Kasumi-1 (cell line): ENCODE results near the gene LAMB3.
A peak's percentile ranks its signal among the peaks of the same experiment; 100 is the strongest.

Experiments used
- DNase-seq, 2 experiments: peaks; one replicate each; lab custom pipeline; 2025; lab: John Stamatoyannopoulos, UW

The LAMB3 gene

DNA sequence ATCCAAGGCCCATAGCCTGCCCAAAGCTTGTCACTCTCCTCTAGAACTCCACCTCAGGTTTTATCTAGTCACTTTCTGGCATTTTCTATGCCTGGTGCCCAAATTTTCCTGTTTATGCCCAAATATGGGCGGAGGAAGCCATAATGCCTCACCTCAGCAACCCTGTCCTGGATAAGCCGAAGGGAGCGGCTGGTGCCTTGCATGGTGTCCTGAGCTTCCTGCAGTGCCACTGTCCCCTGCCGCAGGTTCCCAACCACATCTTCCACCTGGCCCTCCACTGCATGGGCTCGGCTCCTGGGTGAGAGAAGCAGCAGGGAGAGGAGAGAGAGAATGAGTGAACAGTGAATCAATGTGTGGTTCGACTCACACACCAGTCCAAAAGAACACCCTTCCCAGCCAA is 34.5 kb downstream of the LAMB3 start:
- no peak for DNase-seq

DNA sequence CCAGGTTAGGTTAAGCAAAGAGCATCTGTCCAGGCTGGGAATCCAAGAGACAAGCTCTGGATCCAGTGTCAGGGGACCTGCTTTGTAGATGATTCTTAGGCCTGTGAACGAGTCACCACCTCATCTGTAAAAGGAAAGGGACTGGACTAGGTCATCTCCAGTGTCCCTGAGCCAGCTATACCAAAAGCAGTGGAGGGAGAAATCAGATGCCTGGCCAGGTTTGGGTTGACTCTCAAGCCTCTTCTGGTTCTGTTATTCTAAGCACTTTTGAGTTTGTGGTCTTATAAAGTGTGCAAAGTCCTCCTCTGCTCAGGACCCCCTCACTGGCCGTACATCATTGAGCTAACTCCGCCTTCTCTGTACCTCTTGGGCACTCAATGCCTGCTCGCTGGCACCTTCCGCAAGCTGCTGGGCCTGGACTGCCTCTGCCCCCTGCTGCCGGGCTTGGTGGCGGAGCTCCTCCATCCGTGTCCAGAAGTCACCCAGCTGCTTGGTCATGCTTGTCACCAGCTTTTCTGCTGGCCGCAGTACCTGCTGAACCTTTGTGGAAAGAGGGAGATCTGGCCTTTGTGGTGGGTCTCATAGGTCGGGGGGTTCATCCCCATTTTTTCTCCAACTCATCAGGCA is 35.1 kb downstream of the LAMB3 start:
- no peak for DNase-seq

DNA sequence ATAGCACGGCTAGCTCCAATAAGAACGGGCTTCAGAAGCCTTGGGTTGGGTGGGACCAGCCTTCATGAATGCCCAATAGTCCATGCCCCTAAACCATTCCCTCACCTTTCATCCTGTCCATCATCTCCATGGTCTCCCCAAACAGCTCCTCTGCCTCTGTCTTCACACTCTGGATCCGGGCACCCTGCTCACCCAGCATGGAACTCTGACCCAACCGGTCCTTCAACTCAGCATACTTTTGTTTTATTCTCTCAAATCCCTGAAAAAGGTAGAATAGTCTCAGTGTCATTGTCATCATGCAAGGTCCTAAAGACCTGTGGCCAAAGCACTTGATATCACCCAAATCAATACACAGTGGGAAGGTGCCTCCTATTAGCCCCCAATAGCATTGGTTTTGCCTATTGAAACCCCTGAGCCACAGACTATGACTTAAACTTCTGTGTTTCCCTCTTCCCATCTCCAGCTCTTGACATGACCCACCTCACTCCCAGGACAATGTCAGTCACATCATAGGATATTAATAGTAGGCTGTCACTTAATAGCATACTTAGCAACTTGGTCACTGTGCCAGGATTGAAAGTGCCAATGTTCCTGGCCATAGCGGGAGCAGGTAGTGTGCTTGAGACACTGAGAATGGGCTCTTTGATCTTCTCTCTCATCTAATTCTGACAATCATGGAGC is 35.7 kb downstream of the LAMB3 start:
- DNase-seq = no peak

DNA sequence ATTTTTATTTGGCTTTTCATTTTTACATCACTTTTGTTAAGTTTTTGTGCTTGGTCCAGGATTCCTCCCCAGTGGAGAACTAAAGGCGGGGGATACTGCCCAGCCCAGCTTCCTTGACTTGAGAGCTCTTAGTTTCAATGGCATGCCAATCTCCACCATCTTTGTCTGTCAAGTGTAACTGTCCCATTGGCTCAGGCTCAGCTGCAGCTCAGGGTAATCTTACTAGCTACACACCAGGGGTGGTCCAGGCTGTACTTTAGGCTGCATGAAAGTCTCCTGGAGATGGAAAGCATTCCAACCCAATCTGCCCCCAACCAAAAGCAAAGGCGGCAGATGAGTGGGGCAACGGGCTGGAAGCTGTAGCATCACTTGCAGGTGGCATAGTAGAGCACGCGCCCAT is 37.3 kb downstream of the LAMB3 start:
- no peak for DNase-seq

- DNase-seq = no peak
Observed at GRCh38 chr1:209614151-209614420, 38.1 kb downstream of the LAMB3 start.

- DNase-seq = no peak
Observed at GRCh38 chr1:209613400-209614150, 38.6 kb downstream of the LAMB3 start.

DNA sequence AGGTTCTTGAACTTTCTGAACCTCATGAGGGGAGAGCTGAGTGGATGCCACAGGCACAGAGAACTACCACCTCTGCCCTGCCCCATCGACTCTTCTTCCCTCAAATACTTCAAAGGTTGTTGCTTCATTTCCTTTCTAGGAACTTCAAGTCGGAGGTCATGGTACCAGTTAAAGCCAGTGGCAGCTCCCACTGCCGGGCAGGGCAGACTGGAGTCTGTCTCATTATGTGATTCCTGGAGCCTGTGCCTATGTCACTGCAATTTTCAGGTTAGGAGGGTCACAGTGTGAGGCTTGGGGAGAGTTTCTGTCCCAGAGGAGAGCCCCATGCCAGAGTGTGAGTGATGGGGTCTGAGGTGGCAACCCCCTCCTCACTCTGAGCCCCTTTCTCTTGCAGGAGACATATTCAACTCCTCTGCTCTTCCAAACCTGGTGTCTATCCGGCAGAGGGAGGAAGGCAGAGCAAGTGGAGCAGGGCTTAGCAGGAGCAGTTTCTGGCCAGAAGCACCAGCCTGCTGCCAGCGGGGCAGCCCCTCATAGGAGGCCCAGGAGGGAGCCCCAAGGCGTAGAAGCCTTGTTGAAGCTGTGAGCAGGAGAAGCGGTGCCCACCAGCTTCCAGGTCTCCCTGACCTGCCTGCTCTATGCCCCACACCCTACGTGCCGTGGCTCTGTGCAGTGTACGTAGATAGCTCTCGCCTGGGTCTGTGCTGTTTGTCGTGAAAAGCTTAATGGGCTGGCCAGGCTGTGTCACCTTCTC is 39.4 kb downstream of the LAMB3 start:
- no peak for DNase-seq

DNA sequence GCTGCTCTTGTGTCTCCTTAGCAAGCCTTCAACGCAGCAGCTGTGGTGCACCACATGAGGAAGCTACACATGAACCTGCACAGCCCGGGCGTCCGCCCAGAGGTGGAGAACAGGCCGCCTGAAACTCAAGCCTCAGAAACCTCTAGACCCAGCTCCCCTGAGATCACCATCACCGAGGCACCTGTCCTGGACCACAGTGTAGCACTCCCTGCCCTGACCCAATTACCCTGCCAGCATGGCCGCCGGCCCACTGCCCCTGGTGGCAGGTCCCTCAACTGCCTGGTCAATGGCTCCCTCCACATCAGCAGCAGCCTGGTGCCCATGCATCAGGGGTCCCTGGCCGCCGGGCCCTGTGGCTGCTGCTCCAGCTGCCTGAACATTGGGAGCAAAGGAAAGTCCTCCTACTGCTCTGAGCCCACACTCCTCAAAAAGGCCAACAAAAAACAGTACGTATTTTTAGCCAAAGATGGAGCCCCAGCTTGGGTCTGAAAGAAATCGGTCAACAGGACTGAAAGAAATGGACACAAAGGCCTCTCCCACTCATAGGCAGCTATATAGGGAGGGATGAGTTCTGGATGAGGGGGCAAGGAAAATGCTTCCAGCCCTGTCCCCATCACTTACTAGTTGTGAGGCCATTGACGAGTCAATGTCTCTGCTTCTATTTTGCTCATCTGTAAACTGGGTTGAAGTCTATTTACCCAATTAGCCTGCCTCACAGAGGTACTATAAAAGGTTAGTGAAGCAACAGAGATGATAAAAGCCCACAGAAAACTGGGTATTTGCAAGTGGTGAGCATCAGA is 40.3 kb downstream of the LAMB3 start:
- DNase-seq = no peak

GRCh38 chr1:209610631-209610905 is 41.7 kb downstream of the LAMB3 start:
- DNase-seq = no peak

GRCh38 chr1:209609791-209610630 is 42.2 kb downstream of the LAMB3 start:
- no peak for DNase-seq

DNA sequence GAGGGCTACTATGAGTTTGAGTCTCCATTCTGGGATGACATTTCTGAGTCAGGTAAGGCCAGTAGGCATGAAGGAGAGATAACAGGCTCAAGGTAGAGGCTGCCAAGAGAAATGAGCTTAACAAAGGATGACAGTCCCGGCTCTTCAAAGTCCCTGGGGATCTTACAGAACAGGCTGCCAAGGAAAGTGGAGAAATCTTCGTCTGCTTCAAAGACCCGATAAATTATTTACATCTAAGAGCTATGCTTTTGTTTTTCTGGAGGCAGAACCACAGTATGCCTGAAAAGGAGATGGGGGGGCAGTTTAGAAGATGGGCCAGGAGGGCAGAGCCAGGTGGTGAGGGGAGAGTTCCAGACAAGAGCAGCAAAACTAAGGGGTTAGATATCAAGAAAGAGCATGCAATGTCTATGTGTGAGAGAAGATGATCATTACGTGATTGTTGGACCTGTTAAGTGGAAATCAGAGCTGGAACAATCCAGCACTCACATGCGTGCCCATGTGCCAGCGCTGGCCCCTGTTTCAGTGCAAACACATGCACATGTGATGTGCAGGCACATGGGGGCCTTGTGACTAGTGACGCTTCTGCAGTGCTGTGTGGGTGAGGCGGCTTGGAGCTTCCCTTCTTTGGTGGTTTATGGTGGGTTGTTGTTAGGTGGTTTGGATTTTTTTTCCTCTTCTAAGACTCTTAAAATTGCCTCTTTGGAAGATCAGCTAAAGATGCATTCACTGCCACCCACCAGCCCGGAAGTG is 43.0 kb downstream of the LAMB3 start:
- no peak for DNase-seq

DNA sequence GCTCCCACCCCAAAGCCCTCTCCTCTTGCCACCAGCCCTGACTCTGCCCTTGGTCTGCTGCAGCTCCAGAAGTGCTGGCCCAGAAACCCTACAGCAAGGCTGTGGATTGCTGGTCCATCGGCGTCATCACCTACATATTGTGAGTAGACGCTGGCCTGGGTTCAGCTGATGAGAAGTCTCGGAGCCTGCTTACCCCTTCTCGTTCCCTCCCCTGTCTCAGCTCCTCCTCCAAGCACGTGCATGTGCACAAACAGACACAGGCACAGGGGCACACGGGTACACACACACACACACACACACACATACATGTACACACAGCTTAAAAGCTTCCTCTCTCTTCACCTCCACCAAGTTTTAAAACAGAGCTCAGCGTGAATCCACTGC is 44.4 kb downstream of the LAMB3 start:
- DNase-seq = no peak

DNA sequence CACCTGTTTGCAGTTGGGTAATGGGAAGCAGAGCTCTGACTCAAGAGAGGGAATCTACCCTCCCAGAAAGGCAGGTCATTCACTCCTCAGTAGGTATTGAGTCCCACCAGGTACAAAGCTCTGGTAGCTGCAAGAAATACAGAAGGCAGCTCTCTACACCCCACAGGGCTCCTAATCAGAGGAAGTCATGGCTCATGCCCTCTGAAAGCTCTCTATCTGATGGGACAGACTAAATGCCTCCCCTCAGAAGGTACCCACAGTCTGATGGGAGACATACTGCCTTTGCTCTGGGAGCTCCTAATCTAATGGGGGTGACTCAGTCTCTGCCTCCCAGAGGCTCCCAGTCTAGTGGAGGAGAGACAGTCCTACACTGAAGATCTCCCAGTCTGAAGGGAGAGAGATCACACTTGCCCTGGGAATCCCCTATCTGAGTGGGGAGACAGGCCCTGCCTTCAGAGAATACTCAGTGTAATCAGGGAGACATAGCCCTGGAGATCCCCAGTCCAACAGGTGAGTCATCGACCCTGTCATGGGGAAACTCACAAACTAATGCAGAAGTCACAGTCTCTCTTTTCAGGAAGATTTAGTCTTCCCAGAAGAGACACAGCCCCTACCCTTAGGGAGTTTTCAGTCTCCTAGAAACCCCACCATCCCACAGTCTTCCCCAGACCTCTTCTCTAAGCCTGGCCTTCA is 45.0 kb downstream of the LAMB3 start:
- DNase-seq = no peak

DNA sequence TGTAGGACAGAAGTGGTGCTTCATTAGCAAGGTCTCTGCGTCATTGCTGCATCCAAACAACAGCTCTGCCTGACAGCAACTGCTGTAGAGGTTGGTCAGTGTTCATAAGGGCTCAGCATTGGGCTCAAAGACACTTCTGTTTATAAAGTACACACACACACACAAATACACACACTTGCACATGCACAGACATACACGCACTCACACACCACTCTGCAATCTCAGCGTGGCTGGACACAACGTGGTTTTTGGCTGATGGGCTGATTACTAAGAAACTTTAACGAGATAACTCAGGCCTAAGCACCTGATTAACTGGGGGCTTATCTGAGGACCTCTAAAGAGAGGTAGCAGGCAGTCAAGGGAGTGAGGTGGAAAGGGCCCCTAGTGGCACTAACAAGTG is 48.3 kb downstream of the LAMB3 start:
- DNase-seq = no peak

GRCh38 chr1:209601809-209602657 is 50.2 kb downstream of the LAMB3 start:
- peak; percentile 57 to 60 for DNase-seq

DNA sequence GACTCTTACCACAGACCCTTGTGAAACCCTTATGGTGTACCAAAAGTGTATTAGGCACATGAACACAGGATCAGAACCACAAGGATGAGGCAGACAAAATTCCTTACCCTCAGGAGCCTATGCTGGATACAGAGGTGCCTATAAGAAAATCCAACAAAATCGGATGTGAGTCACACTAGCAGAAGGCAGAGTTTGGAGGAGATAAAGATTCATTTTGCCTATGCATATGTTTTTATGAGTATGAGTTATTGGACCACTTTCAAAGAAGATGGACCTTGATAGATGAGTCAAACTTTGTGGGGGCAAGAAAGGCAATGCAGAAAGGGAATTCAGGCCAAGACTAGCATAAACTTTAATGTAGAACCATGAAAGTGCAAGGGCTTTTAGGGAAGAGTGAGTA is 51.7 kb downstream of the LAMB3 start:
- no peak for DNase-seq

DNA sequence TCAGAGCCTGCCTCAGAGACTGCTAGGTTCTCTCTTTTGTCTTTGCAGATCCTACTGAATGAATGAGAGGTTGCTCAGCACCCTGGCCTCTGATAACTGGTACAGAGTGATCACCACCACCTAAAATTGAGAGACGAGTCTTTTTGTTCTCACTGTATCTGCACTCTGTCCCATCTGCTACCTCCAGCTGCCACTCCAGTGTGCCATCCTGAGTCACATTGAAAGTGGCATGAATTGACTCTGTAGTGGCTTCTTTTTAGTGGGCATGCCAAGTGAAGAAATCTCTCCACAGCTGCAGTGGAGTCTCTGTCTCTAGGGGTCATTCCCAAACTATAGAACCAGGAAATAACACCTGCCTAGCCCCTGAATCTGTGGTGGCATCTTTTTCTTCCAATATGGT is 54.0 kb downstream of the LAMB3 start:
- DNase-seq = no peak

DNA sequence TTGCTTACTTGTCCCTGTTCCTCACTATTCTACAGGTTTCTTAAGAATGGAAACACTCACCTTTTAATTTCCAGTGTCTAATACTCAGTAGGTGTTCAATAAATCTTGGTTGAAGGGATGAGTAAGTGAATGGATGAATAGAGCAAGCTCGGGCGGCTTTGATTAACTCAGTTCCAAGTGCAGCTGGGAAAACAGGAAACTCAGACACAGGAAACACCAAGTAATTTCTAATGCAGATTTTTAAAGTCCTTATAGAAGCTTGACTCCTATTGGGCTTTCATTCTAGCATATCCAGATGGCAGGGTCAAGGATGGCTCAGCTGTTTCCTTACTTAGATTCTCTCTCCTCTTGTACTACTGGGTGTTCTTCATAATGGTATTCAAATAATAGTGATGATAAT is 54.7 kb downstream of the LAMB3 start:
- no peak for DNase-seq
